GM21528 (cell line): ENCODE data around the gene CREG2.

Experiments used
- ATAC-seq: cut with Tn5 transposase; IDR thresholded peaks from one replicate; pipeline ENCODE4 v1.9.1; 2021; ENCODE audit warnings: mild to moderate bottlenecking, moderate library complexity; ENCODE audit not compliant: unreplicated experiment, low FRiP score

Gene CREG2

DNA sequence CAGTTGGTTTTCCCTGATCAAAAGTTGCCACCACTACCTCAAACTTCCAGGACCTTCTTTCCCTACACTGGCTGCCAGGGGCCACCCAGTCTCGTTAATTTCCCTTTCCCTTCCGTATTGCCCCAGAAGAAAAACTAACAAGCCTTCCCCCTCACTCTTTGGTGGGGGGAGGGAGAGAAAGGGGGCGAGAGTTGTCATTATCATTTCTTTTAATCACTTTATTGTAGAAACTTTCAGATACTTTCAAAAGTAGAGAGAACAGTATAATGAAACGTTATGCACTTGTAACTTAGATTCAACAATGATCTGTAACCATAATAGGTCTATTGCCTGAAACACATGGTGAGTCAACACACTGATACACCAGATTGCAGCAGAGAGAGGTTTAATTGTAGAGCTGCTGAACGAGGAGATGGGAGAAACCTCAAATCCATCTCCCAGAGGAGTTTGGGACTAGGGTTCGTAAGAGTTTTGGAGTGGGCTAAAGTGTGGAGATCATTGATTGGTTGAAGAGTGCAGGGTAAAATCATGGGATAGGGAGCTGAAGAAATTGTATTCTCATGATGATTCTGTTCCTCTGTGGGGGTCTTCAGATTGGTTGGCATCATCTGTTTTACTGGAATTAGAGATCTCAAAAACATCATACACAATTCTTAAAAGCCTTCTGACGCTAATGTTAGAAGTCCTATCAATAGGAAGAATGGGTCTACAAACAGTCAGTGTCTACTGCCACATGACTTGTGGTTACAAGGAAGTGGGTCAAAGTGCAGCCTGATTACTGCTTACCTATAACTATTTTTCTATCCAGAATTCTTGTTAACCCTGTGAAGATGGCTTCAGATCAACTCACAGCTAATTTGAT is 76.2 kb downstream of the CREG2 start:
- no peak for ATAC-seq

DNA sequence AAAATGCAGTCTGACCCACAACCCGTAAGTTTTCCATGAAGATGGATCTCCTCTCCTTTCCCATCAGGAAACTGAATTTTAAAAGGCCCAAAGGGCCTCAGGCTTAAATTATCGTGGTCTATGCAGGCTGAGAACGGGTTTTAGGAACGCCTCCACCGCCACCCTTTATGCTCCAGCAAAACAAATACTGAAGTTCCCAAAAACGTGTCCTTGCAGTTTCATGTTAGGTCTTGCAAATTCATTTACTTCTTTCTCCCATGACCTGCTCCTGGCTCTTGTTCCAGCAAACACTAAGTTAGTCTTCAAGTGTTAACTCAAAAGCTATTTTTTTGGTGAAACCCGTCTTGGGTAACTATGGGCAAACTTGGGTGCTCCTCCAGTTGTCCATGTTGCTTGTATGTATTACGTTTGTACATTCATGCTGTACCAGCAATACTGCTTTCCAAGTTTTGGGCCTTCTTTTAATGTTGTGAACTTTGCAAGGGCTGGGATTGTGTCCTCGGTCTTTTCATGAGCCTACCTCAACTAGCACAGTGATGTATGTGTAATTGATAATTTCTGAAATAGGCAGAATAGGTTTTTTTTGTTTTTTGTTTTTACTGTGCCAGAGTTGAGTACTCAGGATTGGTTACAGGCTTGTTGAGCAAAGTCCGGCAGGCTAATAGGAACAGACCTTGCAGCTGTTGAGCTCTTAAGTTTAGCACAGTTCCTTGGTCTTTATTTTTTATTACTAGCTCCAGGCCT is 77.0 kb downstream of the CREG2 start:
- no peak for ATAC-seq

DNA sequence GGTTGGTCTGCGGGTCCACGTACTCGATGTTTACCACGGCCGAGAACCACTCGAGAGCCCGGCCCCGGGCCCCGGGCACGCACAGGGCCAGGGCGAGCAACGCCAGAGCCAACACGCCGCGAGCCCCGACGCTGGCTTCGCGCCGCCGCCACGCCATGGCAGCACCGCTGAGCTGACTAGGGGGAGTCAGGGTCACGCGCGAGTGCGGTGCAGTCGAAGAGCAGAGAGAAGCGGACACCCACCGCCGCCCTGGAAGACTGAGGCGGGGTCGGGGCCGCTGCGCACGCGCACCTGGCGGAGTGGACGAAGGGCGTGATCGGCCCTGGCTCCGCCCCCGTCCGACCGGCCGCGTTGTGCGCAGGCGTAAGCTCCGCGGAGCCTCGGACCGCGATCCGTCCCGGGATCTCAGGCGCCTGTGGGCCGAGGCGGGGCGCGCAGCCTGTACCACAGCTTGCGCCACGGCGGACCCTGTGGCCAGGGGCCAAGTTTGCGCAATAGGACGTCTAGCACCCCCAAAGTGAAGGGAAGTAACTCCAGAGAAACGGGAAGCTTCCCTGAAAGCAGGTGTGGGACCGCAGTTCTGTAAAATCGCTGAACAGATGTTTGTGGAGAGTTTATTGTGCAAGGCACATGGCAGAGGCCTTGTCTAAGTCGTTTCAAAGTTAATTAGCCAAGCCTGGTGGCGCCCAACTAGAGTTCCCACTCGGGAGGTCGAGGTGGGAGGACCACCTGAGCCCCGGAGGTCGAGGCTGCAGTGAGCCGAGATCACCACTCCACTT is 78.7 kb downstream of the CREG2 start, which contains the start of gene RNF149:
Gene RNF149, minus strand, starts transcription at position 270 of the 779 bp plus-strand sequence. Its CDS starts 113 bp downstream, at position 157.
- ATAC-seq, result peak; percentile 68

DNA sequence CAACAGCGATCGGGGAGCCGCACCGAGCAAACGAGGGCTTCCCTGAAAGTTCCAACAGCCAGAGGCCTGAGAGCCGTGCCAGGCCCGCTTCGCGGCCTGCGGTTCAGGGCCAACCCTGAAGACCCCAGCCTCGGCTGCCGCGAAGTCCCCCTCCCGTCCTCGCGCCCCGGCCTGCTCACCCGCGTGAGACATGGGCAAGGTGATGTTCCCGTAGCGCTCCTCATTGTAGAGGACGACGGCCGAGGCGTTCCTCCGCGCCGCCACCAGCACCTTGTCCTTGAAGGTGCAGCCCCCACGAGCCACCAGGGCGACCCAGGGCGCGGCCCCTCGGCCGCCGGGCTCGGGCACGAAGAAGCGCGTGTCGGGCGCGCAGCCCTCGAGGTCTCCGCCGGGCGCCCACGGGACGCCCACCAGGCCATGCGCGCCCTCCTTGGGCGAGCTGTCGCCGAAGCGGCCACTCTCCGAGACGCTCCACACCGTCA is 79.3 kb downstream of the CREG2 start:
- peak; percentile 22 for ATAC-seq

DNA sequence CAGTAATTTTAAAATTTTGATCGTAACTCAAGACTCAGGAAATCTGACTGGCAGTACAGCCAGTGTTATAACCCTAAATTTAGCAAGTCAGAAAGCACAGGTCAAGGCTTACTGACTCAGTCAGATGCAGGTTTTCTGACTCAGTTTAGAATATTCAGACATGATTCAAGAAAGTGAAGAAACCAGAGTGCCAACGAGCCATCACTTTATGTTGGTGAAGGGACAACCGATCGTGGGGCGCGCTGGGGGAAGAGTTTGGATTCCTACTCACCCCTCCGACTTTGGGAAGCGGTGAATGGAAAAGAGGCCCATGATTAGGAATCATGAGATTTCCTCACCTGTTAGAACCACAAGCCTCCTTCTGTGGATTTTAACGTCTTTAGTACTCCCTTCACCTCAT is 79.8 kb downstream of the CREG2 start:
- ATAC-seq, result no peak

DNA sequence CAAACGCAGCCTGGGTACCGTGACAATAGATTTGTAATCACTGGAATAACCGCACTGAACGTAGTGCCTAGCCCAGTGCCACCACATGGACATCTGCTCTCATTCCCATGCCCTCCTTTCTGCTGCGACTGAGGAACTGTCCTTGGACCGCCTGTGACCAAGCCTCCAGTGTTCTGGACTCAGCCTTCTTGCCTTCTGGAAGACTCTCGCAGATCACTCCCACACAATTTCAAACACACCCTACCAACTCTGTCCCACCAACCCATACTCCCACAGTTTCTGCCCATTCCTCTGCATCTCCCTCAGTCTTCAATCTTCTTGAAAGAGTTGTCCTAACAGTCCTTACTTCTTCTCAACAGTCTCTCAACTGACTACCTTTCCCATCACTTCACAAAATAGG is 80.9 kb downstream of the CREG2 start:
- ATAC-seq, result peak; percentile 11

DNA sequence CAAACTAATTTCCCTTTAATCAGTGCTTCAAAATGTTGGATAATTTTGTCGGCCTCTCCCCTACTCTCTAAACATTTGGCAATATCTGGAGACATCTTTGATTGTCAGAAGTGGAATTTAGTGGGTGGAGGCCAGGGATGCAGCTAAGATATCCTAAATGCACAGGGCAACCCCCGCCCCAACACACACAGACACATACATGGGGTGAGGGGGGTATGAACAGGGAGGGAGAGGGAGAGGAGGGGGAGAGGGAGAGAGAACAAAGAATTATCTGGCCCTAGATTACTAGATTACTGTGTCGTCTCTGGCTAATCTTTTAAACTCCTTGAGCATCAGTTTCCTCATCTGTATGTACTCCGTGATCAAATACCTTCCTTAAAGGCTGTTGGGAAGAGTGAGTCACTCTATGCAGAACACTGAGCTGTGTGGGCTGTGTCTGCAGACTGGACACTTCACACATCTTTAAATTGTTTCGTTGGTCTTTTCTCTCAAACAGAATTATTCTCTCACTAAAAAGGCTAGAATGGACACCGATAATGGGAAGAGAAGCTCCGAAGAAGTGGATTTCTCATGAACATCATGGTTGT is 81.7 kb downstream of the CREG2 start:
- no peak for ATAC-seq

DNA sequence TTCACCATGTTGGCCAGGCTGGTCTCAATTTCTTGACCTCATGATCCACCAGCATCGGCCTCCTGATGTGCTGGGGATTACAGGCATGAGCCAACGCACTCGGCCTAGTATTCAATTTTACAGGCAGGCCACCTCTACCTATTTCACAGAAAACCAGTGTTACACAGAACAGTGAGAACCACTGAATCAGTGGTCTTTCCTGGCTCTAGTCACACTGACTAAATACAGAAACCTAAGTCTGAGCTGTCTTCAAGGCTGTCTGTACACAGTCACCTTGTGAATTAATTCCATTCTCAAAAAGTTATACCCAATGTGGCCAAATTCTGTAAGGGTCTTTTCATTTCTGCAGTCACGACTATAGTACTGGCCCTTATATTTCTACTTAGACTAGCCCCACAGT is 82.3 kb downstream of the CREG2 start:
- ATAC-seq, result no peak

DNA sequence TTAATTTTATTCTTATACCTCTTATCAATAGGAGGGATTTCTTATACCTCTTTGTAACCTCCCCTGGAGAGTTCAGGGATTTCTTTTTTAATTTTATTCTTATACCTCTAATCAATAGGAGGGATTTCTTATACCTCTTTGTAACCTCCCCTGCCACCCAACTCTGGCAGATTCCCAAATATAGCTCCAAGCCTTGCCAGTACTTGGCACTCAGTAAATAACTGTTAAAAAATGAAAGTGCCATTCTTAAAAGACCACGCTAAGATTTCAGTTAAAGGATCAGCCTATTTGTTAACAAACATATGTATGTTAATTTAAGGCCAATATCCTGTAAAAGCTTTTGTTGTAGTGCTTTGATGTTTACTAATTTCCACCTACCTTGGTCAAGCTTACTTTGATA is 83.6 kb downstream of the CREG2 start:
- ATAC-seq, result no peak

DNA sequence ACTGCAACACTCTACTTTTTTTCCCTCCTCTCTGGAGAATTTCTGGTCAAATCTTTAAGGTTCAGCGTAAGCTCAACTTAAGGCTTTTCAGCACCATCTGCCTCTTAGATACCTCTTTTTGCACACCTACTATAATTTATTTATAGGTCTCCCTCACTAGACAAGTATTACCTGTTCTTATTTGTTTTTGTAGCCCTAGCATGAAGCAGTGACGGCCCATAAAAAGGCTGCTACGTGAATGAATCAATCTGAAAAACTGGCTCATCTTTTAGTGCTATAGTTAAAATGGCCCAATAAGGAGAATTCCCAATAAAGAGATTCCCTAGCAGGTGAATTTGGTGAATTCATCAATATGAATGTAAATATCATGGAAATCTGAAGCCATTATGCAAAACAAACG is 85.3 kb downstream of the CREG2 start:
- no peak for ATAC-seq

DNA sequence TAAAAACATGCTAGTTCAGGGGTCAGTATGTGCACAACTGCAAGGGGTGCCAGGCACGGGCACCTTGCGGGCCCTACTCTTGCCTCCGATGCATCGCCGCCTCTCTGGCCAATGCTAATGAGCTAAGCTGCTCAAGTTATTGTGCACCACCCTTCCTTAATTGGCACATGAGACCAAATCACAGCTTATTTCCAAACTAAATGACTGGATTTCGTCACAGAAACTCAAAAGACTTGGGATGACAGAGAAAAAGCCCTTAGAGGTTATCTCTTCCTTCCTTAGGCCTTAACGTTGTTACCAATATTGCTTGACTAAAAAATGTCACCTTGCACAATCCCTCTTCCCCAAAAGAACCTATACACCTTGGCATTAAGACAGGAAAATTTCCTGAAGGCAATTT is 86.5 kb downstream of the CREG2 start:
- no peak for ATAC-seq

DNA sequence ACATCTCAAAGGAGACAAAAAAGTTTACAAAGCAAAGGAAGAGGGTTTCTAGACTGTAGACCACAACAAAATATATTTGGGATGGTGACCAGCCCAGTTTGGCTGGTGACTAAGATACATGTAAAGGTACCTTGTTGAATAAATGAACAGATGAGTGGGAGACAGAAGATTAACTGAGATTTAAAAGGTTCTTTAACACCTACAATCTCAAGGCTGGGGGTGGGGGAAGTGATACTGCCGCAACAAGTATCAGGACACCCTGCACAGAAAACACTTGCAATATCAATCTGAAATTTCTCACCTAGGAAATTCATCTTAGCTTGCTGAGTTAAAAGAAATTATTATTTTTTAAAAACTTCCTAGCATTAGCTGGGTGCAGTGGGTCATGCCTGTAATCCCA is 87.1 kb downstream of the CREG2 start:
- no peak for ATAC-seq

DNA sequence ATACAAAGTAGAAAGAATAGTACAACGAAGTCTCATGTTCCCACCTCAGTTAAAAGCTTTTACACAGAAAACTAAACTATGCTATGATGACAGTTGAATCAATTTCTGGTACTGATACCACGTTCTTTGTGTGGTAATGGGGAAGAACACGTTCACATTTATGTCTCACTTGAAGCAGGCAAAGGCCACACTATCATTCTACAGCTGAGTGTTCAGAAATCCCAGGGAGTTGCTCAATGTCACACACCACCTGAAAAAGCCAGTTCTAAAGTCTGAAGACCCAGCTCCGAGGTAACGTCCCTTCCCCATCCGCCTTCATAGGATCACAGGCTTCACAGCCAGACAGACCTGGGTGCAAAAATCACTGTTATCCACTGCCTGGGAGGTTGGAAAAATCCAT is 87.7 kb downstream of the CREG2 start:
- ATAC-seq, result no peak

DNA sequence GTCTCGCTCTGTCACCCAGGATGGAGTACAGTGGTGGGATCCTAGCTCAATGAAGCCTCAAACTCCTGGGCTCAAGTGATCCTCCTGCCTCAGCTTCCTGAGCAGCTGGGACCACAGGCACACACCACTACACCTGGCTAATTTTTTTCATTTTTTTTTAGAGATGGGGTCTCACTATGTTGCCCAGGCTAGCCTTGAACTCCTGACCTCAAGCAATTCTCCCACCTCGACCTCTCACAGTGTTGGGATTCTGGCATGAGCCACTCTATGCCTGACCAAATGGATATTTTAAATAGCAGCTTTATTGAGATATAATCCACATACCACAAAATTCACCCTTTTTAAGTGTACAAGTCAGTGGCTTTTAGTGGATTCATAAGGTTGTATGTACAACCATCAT is 89.9 kb downstream of the CREG2 start:
- ATAC-seq, result no peak

DNA sequence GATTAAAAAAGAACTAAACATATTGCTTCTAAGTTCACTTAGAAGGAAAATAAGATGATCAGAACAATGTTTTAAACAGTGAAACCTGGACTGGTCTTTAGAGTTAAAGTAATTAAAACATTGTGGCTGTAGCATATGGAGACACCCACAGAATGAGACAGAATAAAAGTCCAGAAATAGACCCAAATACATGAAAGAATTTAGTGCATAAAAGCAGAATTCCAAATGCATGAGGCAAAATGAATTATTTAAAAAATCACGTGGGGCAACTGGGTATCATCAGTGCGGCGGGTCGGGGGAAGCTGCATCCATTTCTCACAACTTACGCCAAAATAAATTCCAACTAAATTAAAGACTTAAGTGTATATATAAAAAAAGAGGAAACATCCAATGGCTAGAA is 90.9 kb downstream of the CREG2 start:
- ATAC-seq, result no peak

DNA sequence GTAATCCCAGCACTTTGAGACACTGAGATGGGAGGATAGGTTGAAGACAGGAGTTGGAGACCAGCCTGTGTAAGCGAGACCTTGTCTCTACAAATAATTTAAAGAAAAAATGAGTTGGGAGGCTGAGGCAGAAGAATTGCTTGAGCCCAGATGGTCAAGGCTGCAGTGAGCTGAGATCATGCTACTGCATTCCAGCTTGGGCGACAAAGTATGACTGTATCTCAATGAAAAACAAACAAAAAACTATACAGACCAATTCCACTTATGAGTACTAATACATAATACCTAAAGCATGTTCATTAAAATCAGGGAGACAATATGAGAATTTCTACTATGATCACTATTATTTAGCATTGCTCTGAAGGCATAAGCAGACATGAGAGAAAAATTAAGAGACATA is 91.4 kb downstream of the CREG2 start:
- no peak for ATAC-seq
